Trophoblast cell (in vitro differentiated cells and primary cell): ENCODE data around the gene PDK4.
A peak's percentile ranks its signal among the peaks of the same experiment; 100 is the strongest.

Experiments
- DNase-seq, 2 donors: peaks; one replicate each; pipeline ENCODE4 v3.0.0-alpha.2; 2016
- H2AFZ ChIP-seq: 2 replicates; pipeline ENCODE4 v1.6.1; 2013; ENCODE audit warnings: low read length, moderate library complexity, mild to moderate bottlenecking; ENCODE audit not compliant: insufficient read depth, poor library complexity
- H2AK5ac ChIP-seq: 2 replicates; pipeline ENCODE4 v1.6.1; 2013; ENCODE audit warnings: mild to moderate bottlenecking, low read length
- H2BK120ac ChIP-seq: 2 replicates; pipeline ENCODE4 v1.6.1; 2013; ENCODE audit warnings: low read length, mild to moderate bottlenecking, moderate library complexity; ENCODE audit not compliant: insufficient read depth, poor library complexity
- H2BK12ac ChIP-seq: 2 replicates; pipeline ENCODE4 v1.6.1; 2013; ENCODE audit warnings: mild to moderate bottlenecking, low read length, moderate library complexity
- H2BK5ac ChIP-seq: 2 replicates; pipeline ENCODE4 v1.6.1; 2013; ENCODE audit warnings: low read length, low read depth, moderate library complexity, mild to moderate bottlenecking; ENCODE audit not compliant: poor library complexity
- H3K14ac ChIP-seq: 2 replicates; pipeline ENCODE4 v1.6.1; 2013; ENCODE audit warnings: mild to moderate bottlenecking, low read length
- H3K18ac ChIP-seq: 2 replicates; pipeline ENCODE4 v1.6.1; 2013; ENCODE audit warnings: mild to moderate bottlenecking, low read length
- H3K23ac ChIP-seq: 2 replicates; pipeline ENCODE4 v1.6.1; 2013; ENCODE audit warnings: low read length
- H3K27ac ChIP-seq: 2 replicates; pipeline ENCODE4 v1.5.1; 2013; ENCODE audit warnings: low read depth, mild to moderate bottlenecking, inconsistent platforms, low read length, moderate library complexity
- H3K27me3 ChIP-seq: 2 replicates; pipeline ENCODE4 v1.6.1; 2013; ENCODE audit warnings: inconsistent platforms, mild to moderate bottlenecking, low read length, moderate library complexity; ENCODE audit not compliant: insufficient read depth
- H3K36me3 ChIP-seq, 2 experiments: 1 replicate in 1 of 2; 2 replicates in 1 of 2; pipeline ENCODE4 v1.6.1; 2013; ENCODE audit warnings: low read length in 2 of 2, mild to moderate bottlenecking in 2 of 2, moderate library complexity in 1 of 2; ENCODE audit not compliant: insufficient read depth in 2 of 2, control insufficient read depth in 1 of 2
- H3K4ac ChIP-seq: 2 replicates; pipeline ENCODE4 v1.6.1; 2013; ENCODE audit warnings: low read depth, mild to moderate bottlenecking, low read length, moderate library complexity
- H3K4me1 ChIP-seq, 2 experiments: 1 replicate in 1 of 2; 2 replicates in 1 of 2; pipeline ENCODE4 v1.6.1; 2013; ENCODE audit warnings: low read length in 2 of 2, mild to moderate bottlenecking in 2 of 2, moderate library complexity in 1 of 2; ENCODE audit not compliant: insufficient read depth in 2 of 2, control insufficient read depth in 1 of 2
- H3K4me2 ChIP-seq: 2 replicates; pipeline ENCODE4 v1.6.1; 2013; ENCODE audit warnings: inconsistent platforms, mild to moderate bottlenecking, low read length, moderate library complexity
- H3K4me3 ChIP-seq: 2 replicates; pipeline ENCODE4 v1.5.1; 2013; ENCODE audit warnings: mild to moderate bottlenecking, low read depth, low read length, inconsistent platforms
- H3K79me1 ChIP-seq: one replicate; pipeline ENCODE4 v1.6.1; 2013; ENCODE audit warnings: low read length
- H3K79me2 ChIP-seq: 2 replicates; pipeline ENCODE4 v1.6.1; 2013; ENCODE audit warnings: low read length, mild to moderate bottlenecking; ENCODE audit not compliant: control insufficient read depth, insufficient read depth, poor library complexity
- H3K9ac ChIP-seq: 2 replicates; pipeline ENCODE4 v1.6.1; 2013; ENCODE audit warnings: mild to moderate bottlenecking, low read length
- H3K9me3 ChIP-seq: 2 replicates; pipeline ENCODE4 v1.6.1; 2013; ENCODE audit warnings: low read depth, mild to moderate bottlenecking, control low read depth, inconsistent platforms, low read length; ENCODE audit not compliant: insufficient read depth
- H4K12ac ChIP-seq: 2 replicates; pipeline ENCODE4 v1.6.1; 2013; ENCODE audit warnings: low read depth, mild to moderate bottlenecking, low read length, moderate library complexity
- H4K8ac ChIP-seq: 2 replicates; pipeline ENCODE4 v1.6.1; 2013; ENCODE audit warnings: low read depth, mild to moderate bottlenecking, low read length, moderate library complexity
- H4K91ac ChIP-seq: one replicate; pipeline ENCODE4 v1.6.1; 2013; ENCODE audit warnings: low read depth, mild to moderate bottlenecking, low read length, moderate library complexity
- WGBS: extraction: QIAGEN DNeasy Blood & Tissue Kit; methylation state at CpG from one replicate; pipeline ENCODE4 v1.1.7; 2013; ENCODE audit warnings: missing lambda C conversion rate; ENCODE audit not compliant: insufficient read length, insufficient coverage; ENCODE audit errors: extremely low coverage; 5-methylcytosine and 5-hydroxymethylcytosine counted together

Gene PDK4

GRCh38 chr7:95599069-95599468, 2.8 kb upstream of the PDK4 start:
- Histone ChIP-seq H3K27me3 (peaks cover 12% of the 10 kb centered on the region), H3K18ac (no peak overlapping the region), H3K4me1 (peaks cover 5 to 13% of the 10 kb centered on the region in 2 experiments), H2BK120ac (no peak overlapping the region), H4K12ac (no peak overlapping the region), H2AK5ac (no peak overlapping the region), H3K4me2 (no peak overlapping the region), H2AFZ (no peak overlapping the region), H2BK12ac (no peak overlapping the region), H3K36me3 (no peaks in the 10 kb centered on the region), H3K9ac (no peak overlapping the region), H3K23ac (no peak overlapping the region), H4K91ac (no peak overlapping the region), H3K79me2 (no peaks in the 10 kb centered on the region), H3K4me3 (no peak overlapping the region), H3K14ac (no peak overlapping the region), H3K4ac (no peak overlapping the region), H4K8ac (no peak overlapping the region), H3K27ac (no peak overlapping the region), H3K9me3 (peaks cover 4% of the 10 kb centered on the region), H3K79me1 (no peaks in the 10 kb centered on the region), H2BK5ac (no peak overlapping the region)
- no peak for DNase-seq

DNA sequence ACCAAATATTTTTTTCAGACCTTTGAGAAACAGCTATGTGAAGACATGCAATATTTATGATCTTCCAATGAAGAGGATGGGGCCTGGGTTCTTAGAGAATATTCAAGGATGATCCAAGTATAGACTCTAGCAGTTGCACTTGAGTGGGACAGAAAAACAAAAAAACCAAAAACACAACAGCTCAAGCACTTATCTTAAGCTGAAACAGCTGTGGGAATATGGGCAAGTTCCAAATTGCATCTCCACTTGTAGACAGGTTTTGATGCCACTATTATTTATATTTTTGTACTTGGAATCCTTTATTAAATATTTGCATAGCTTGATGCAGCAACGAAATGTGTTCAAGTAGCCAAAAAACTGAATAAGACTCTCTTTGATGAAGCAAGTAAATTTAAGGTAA, 2.2 kb upstream of the PDK4 start:
- Histone ChIP-seq H3K18ac (no peak overlapping the region), H3K79me2 (no peaks in the 10 kb centered on the region), H2BK120ac (no peak overlapping the region), H3K4me1 (peaks cover 5 to 13% of the 10 kb centered on the region in 2 experiments), H2BK12ac (no peak overlapping the region), H3K79me1 (no peaks in the 10 kb centered on the region), H3K4me3 (no peak overlapping the region), H3K23ac (no peak overlapping the region), H2BK5ac (no peak overlapping the region), H4K12ac (no peak overlapping the region), H3K9me3 (peaks cover 4% of the 10 kb centered on the region), H3K9ac (no peak overlapping the region), H3K4ac (no peak overlapping the region), H2AK5ac (no peak overlapping the region), H3K36me3 (no peaks in the 10 kb centered on the region), H2AFZ (no peak overlapping the region), H3K14ac (no peak overlapping the region), H3K4me2 (no peak overlapping the region), H4K91ac (no peak overlapping the region), H3K27me3 (peaks cover 12% of the 10 kb centered on the region), H3K27ac (no peak overlapping the region), H4K8ac (no peak overlapping the region)
- no CpG with 5 or more reads among the region's 1 CpG for WGBS
- no peak for DNase-seq

GRCh38 chr7:95595746-95596197, 544 bp downstream of the PDK4 start:
- no peak overlapping the region for H4K91ac ChIP-seq
- H3K4me1 ChIP-seq, result peaks cover 5 to 11% of the 10 kb centered on the region in 2 experiments
- peak overlapping the region; percentile 76 for H3K4me3 ChIP-seq
- no peak overlapping the region for H3K23ac ChIP-seq
- H3K18ac ChIP-seq, result no peak overlapping the region
- H3K36me3 ChIP-seq, result no peaks in the 10 kb centered on the region
- peaks cover 4% of the 10 kb centered on the region for H3K9me3 ChIP-seq
- H3K79me2 ChIP-seq, result no peaks in the 10 kb centered on the region
- H3K79me1 ChIP-seq, result no peaks in the 10 kb centered on the region
- H4K12ac ChIP-seq, result no peak overlapping the region
- no peak overlapping the region for H2BK5ac ChIP-seq
- H3K9ac ChIP-seq, result no peak overlapping the region
- DNase-seq, result peak; percentile 3 to 35
- H3K27ac ChIP-seq, result no peak overlapping the region
- no peak overlapping the region for H2AK5ac ChIP-seq
- no peak overlapping the region for H2BK120ac ChIP-seq
- peak overlapping the region; percentile 97 for H3K4me2 ChIP-seq
- H3K27me3 ChIP-seq, result peaks cover 12% of the 10 kb centered on the region
- WGBS, result no CpG with 5 or more reads among the region's 8 CpGs
- no peak overlapping the region for H3K4ac ChIP-seq
- H3K14ac ChIP-seq, result no peak overlapping the region
- peak overlapping the region; percentile 3 for H2AFZ ChIP-seq
- H2BK12ac ChIP-seq, result no peak overlapping the region
- no peak overlapping the region for H4K8ac ChIP-seq

GRCh38 chr7:95594185-95594584, 2.1 kb downstream of the PDK4 start:
- H3K36me3 ChIP-seq, result no peaks in the 10 kb centered on the region
- H3K4me3 ChIP-seq, result no peak overlapping the region

More at GRCh38 chr7:95594185-95594584, 2.1 kb downstream of the PDK4 start:
- Histone ChIP-seq H3K79me1 (no peaks in the 10 kb centered on the region), H2BK5ac (no peak overlapping the region), H4K12ac (no peak overlapping the region), H3K9ac (no peak overlapping the region), H3K23ac (no peak overlapping the region), H2BK120ac (no peak overlapping the region), H3K27me3 (peaks cover 12% of the 10 kb centered on the region), H3K79me2 (no peaks in the 10 kb centered on the region), H3K27ac (no peak overlapping the region), H4K8ac (no peak overlapping the region), H3K18ac (no peak overlapping the region), H3K4me1 (peaks cover 5 to 11% of the 10 kb centered on the region in 2 experiments), H3K4me2 (no peak overlapping the region), H3K4ac (no peak overlapping the region), H2BK12ac (no peak overlapping the region), H2AFZ (no peak overlapping the region), H4K91ac (no peak overlapping the region), H3K9me3 (peaks cover 4% of the 10 kb centered on the region), H2AK5ac (no peak overlapping the region), H3K14ac (no peak overlapping the region)
- DNase-seq, result no peak
